SHP77 (cell line): ENCODE data around the gene LAMC2.

Experiments
- DNase-seq, 2 experiments: peaks; one replicate each; lab custom pipeline; 2025; lab: John Stamatoyannopoulos, UW

Gene LAMC2

DNA sequence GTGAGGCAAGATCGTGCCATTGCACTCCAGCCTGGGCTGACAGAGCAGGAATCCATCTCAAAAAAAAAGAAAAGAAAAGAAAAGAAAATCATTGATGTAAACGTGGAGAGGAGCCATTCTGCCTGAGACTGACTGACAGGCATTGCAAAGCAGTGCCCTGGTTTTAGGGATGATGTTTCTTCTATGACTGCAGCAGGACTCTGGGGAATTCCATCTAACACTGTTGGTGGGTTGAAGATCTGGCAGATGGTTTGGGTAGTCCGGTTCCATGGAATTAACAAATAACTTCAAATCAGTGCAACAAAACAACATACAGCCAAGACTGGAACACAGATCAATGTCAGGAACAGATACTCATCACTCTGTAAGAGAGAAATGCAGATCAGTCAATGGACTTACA lies 17.8 kb upstream of the LAMC2 start:
- DNase-seq: no peak

DNA sequence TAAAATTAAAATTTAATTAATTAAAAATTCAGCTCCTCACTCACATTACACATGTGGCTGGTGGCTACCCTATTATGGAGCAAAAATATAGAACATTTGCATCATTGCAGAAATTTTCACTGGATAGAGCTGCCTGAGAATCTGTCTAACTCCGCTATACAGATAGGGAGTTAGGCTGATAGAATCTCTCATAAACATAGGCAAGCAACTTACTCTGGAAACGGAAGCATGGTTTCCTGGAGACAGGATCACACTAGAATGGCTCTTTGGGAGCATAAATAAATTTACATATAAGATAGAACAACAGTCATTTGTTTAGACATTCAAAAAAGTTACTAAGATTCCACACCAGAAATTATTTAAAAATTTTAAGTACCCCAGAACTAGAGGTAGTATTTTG lies 12.2 kb upstream of the LAMC2 start:
- no peak for DNase-seq

DNA sequence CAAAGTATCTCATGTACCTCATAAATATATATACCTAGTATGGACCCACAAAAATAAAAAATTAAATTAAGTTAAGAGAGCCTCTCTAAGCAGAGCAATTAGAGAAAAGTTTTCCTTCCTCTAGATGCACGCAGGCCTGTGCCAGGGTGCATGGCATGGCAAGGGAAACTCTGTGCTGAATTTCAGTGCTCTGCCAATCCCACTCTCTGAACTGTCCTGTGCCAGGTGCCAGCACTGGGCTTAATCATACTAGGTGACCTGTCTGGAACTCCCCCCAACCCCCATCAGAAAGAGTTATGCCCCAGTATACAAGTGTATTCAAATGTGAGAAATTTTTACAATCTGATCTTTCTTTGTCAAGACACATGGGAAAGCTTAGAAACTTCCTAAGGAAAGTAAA lies 10.4 kb upstream of the LAMC2 start:
- DNase-seq: no peak

DNA sequence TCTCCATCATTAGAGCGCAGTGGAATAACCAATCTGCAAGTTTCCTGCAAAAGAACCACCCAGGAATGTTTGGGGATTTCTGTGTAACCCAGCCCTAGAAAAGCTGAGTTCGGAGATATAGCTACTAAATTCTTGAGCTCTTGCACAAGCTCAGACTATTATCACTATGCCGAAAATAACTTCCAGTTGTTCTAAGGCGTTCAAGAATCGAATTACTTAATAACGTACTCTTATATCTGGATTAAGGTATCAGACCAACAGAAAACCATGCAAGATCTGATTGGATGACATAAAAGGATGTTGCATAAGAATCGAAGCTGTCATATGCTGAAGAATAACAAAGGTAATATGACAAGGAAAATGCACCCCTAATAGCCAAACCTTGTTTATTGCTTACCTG lies 7.5 kb upstream of the LAMC2 start:
- no peak for DNase-seq

DNA sequence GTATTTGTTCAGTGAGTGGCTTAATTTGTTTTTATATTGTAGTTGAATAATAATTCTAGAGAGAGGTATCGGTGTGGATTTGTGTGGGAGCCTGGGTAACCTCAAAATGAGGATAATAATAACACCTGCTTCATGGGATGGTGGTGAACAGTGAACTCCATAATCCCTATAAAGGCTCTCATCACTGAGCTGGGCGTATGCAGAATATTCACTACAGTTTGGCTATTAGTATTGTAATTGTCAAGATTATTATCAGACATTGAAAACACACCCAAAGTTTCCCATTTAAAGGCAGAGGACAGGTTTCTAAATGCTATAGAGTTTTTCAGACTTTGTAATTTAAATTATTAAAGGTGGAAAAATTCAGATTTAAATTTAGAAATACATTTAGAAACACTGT lies 7.0 kb upstream of the LAMC2 start:
- no peak for DNase-seq

DNA sequence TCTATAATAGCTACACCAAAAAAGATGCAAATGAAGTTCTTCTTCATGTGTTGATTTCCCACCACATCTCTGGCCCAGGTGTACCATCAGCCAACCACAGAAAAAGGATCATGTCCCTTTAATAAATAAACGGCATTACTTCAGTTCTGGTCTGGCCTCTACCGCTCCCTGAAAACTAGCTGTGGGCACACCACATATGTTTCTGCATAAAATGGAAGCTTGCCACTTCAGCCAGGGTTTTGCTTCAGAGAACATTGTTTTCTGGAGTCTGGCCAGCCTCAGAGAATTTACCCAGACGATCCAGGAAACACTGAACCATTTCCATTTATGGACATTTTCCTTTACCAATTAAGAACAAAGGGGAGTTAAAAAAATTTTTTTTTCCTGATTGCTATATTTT lies 5.8 kb upstream of the LAMC2 start:
- DNase-seq: no peak

DNA sequence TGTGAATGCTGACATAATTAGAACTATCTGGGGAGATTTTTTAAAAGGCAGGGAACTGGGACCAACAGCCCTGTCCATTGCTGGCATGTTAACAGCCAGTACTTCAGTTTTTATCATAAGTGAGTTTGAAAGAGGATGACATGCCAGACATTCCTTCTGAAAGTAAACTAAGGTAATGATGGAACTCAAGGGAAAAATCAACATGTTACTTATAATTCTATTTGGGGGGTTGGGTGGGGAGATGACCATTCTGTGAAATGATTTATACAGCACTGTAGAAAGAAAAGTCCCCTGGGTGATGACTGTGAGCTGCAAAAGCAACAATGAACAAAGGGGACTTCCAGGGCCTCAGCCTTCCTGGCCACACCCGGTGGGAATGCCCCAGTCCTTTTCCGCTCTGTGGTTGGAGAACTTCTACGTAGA lies 5.4 kb upstream of the LAMC2 start:
- DNase-seq: no peak

DNA sequence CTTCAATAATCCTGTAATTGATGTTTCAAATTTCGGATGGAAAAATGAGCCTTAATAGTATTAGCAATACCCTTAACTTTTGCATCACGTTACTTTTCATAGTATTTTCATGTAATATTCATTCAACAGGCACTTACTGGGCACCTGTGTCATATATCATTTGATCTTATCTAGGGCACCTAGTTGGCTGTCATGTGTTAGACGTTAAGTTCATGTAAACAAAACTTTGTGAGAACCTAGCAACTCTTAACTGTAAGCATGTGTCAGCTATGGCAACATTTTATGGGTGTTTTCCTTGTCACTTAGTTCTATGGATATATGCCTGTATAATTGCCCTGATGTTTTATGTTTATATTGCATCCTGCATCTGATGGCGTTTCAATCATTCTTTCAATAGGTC lies 777 bp downstream of the LAMC2 start:
- DNase-seq: no peak

DNA sequence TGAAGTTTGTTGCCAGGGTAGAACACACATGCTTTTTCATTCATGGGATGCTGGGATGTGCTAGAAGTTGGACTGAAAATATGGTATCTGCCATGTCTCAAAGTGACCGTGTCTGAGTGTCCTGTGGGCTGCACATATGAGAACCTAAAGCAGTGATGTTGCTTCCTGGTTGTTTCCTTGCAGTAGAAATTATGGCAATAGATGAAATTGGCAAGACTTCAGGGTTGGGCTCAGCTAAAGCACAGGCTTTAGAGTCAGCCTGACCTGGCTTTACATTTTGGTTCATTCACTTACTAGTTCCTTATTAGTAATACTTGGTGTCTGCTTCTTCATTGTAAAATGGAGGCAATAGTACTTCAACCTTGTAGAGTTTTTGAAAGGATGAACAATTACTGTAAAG lies 2.2 kb downstream of the LAMC2 start:
- no peak for DNase-seq

DNA sequence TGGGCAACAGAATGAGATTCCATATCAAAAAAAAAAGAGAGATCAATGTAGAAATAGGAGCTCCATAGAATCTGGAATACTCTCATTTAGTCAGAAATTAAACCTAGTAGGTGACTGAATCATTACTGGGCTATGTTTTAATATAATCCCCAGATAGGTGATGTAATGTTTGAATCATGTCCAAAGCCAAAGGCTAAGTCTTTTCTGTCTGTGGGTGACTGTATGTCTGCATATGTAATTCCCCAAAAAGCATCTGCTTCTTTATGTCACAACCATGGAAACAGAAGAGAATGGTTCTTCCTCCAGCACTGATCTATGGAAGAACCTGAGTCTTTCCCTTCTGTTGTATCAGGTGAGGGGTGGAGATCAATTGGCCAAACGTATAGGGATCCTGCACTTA lies 5.8 kb downstream of the LAMC2 start:
- no peak for DNase-seq

DNA sequence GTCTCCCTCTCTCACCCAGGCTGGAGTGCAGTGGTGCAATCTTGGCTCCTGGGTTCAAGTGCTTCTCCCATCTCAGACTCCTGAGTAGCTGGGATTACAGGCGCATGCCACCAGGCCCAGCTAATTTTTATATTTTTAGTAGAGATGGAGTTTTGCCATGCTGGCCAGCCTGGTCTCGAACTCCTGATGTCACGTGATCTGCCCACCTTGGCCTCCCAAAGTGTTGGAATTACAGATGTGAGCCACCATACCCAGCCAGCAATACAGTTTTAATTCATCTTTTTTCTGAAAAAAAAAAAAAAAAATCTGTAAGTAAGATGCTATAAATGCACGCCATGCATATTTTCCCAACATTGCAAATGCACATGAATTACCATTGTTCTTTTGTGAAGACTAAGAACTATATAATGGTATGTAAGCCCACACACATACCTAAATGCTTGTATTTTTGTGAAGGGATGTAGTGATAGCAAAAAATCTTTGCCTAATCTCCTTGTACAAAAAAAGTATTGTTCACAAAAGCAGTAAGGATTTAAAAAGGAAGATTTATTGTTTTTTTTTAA lies 8.0 kb downstream of the LAMC2 start:
- no peak for DNase-seq

DNA sequence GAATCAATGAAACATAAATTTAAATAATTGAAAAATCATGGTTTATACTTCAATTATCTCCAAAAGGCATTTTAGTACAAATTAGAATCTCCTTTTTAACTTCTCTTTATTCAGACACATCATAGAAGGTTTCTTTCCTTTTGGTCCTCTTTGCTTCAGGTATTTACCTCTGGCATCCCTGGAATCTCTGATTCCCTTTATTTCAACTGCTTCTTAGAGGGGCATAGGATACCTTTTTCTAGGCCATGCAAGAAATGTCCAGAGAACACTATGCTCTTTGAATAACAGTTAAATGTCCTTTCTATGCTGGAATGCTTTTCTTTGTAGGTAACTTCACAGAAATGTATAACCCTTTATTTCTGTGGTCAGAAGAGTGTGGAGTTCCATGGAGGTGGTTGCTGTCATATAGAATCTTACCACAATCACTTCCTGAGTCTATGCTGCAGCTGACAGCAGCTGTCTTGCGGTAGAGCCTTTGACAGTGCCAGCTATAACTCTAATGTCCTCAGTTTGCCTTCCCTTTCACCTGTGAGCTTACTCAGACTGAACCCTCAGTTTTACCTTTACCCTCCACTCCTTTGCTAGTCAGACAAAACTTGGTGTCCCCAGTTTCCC lies 8.6 kb downstream of the LAMC2 start:
- no peak for DNase-seq

DNA sequence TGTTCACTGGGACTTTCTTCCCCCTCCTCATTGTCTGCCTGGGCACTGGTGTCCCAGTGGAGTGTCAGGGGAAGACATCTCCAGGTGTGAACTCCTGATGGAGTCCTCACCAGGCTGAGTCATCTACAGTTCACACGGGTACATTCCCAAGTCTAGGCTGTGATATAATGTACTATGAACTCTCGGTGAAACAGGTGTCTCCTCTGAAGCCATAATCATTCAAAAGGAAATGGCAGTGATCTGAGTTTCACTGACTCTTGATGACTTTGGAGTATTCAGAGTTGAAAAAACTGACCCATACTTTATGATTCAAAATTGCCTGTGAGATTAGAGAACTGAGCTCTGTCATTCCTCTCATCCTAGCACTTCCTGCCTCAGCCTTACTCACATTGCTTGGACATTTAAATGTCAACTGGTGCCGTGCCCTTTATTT lies 9.1 kb downstream of the LAMC2 start:
- DNase-seq: no peak

DNA sequence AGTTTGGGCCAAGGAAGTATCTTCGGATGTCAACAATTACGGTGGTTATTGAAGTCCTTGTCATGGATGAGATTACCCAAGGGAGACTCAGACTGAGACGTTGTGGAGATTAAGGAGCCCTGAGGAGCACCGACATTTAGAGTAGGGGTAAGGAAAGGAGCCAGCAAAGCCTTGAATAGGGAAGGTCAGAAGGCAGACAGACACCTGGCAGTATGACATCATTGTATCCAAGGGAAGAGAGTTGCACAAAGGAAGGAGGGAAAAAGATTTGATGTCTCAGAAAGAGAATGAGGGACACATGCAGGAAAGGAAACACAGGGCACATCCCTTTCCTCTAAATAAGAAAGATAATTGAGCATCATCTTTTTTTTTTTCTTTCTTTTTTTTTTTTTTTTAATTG lies 11.7 kb downstream of the LAMC2 start:
- DNase-seq: no peak

DNA sequence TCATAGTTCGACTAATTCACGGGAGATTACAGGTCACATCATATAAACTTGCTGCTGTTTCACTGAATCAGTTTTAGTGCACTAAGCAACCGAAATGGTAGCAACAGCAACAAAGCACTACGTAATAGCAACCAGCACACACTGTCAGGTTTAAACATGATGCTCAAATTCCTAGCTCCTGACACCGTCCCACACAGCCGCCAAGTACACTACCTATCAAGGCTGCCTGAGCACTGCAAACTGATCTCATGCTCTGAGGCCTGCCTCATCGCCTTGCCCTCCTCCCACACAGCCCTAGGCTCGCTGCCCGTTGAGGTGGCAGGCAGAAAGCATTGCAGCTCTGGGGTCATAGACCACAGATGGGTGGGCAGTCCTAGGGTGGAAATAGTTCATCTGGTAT lies 12.4 kb downstream of the LAMC2 start:
- DNase-seq: no peak

DNA sequence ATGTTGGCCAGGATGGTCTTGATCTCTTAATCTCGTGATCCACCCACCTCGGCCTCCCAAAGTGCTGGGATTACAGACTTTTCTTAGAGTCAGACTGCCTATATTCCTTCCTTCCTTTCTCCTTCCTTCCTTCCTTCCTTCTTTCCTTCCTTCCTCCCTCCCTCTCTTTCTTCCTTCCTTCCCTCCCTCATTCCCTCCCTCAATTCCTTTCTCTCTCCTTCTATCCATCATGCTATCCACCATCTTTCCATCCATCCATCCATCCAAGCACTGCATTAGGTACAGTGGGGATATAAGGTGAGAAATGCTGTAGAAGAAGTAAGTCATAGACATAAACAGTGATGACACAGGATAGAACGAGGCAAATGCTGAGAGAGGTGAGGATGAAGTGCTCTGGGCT lies 13.2 kb downstream of the LAMC2 start:
- no peak for DNase-seq

DNA sequence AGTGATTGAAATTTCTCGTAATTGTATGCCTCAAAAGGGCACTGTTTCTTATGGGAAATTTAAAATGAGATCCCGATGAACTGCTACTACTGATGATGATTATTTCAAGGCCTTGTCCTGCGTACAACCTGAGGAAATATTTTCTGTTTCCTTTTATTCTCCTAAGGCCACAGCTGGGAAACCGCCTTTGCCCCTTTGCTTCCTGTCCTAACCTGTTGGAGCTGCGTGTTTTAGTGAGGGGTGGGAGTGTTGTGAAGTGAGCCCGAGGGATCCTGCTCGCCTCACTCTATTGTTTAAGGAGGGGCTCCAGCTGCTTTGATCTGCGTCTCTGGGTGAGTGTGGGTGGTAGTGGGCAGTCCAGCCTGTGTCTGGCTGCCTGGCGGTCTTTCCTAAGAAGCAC lies 14.4 kb downstream of the LAMC2 start:
- no peak for DNase-seq

DNA sequence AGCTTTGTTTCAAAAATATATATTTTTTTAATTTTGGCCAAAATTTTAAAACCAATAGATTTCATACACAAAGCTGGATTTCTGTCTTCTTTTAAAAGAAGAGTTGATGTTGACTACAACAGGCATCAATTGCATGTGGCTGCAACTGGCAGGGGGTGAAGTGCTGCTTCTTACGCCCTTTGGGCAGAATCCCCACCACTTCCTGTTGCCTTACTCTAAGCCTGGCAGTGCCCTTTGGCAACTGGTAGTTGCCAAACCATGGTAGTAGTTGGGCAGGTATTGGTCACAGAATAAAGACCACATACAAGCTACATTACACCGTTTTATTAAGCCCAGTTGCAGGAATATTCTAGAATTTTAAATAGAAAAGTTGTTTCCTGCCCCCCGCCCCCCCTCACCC lies 17.0 kb downstream of the LAMC2 start:
- DNase-seq: no peak

DNA sequence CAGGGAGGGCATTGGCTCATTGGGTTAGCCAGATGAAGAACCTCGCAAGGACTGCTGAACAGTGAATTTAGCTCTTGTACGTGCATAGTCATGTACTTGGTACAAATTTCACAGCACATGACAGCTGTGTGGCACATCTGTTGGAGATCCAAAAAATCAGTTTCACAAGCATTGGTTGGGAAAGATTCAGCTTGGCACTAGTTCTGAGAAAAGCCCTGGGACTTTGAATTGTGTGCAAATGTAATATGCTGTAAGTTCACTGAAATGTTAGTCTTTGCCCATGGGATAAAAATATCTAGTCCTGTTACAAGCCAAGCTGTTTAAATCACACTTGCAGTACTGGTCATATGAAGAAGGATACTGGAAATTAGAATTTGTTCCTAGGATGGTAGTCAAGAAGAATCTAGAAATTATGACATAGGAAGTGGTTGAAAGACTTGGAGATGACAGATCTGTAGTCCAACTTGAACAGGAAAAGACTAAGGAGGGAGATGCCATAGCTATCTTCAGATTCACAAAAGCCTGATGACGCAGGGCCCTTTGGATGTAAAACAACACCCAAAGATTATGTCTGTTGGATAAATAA lies 19.2 kb downstream of the LAMC2 start:
- DNase-seq: no peak

DNA sequence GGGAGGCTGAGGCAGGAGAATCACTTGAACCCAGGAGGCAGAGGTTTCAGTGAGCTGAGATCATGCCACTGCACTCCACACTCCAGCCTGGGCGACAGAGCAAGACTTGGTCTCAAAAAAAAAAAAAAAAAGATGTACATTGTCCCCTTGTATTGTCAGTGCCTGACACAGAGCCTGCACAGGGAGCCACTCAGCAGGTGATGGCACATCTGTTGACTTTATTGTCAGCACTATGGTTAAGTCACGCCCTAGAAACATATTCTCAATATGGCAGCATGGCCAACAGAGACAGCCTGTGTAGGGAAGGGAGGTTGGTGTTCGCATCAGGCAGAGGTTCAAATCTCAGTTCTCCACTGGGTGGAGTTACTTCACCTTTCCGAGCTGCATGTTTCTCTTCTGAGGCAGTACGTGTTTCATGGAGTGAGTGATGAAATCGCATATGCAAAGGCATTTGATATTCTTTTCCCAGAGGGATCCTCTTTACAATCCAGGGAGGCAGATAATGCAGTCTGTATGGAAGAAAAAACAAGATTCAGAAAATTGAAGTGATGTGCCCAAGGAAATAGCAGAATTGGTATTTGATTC lies 20.6 kb downstream of the LAMC2 start:
- DNase-seq: no peak

DNA sequence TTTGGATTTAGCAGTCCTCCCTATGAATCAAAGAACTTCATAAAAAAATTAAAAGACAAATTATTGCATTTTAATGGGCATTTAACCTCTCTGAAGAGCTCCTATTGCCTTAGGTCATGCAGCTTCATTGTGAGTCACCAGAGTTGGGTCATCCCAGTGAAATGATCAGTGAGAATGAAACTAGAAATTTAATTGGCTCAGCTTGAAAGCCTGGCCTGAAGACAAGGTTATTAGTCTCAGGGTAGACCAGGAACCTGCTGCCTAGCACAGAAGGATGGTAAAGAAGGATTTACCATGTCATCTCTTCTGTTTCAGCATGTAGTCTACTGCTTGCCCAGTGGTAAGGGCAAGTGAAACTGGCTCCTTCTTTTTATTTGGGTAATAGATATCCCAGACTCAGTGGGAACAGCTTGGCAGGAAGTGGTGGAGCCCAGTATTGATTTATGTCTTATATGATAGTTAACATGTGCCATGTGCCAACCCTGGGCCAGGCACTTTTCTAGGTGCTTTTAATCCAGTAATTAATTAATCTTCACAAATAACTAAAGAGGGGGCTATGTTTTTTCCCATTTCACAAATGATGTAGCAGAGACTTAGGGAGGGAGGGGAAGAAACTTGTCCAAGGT lies 23.6 kb downstream of the LAMC2 start:
- DNase-seq: no peak

DNA sequence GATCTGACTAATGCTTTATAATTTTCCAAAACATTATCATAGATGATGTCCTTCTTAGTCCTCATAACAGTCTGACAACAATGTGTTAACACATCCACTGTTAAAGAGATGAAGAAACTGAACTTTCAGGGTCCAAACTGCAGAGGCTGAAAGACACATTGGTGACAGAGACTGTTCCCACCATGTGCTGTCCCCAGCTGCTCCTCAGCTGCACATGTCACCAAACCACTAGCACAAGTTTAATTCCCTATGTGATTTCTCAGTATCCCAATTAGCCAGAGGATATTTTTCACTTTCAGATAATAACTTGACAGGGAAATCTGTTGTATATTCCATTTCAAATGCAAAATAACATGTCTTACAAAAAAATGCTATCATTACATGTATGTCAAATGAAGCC lies 24.6 kb downstream of the LAMC2 start:
- DNase-seq: no peak

DNA sequence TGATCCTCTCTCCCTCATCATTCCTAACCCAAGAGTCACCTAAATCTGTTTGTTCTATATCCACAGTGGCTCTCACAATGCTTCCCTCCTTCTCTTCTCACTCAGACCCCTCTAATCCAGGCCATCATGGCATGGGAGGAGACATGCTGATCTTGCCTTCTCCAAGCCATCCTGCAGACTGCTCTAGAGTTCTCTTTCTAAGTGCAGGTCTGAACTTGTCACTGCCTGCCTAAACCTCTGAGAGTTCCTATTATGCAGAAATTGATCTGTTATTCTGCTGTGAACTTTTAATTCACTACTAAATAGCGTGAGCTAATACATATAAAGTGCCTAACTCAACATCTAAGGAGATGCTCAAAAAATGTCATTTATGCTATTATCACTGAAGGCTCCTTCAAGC lies 26.8 kb downstream of the LAMC2 start:
- DNase-seq: no peak
